Ascending aorta (tissue), 2 donors: Measurements from ENCODE around the gene OR10K2. TPM values are rescaled to one million over a fixed set of nuclear protein-coding genes. Genes with fewer than 3 reads are reported as not detected.

Experiments used
- DNase-seq, 2 donors: peaks; one replicate each; pipeline ENCODE4 v3.0.0-alpha.2; 2019; ENCODE audit warnings: low spot score in 2 of 2
- H3K27ac ChIP-seq, 2 donors: fragments of 200-600 bp; sonication (generic); one replicate each; pipeline ENCODE4 v1.5.1; 2016 to 2017; ENCODE audit warnings: mild to moderate bottlenecking in 1 of 2
- H3K27me3 ChIP-seq: fragments of 200-600 bp; sonication (generic); one replicate; pipeline ENCODE4 v1.5.1; 2017
- H3K36me3 ChIP-seq, 2 donors: fragments of 200-600 bp; sonication (generic); one replicate each; pipeline ENCODE4 v1.5.1; 2016
- H3K4me1 ChIP-seq, 2 donors: fragments of 200-600 bp; sonication (generic); one replicate each; pipeline ENCODE4 v1.5.1; 2016 to 2017; ENCODE audit warnings: mild to moderate bottlenecking in 1 of 2
- H3K4me3 ChIP-seq, 2 donors: fragments of 200-600 bp; sonication (generic); one replicate each; pipeline ENCODE4 v1.5.1; 2016 to 2017; ENCODE audit warnings: mild to moderate bottlenecking in 1 of 2
- H3K9me3 ChIP-seq, 2 donors: fragments of 200-600 bp; sonication (generic); one replicate each; pipeline ENCODE4 v1.5.1; 2016
- CTCF ChIP-seq, 3 experiments: fragments of 200-600 bp in 2 of 3; fragments of 450-650 bp in 1 of 3; sonication (generic) in 2 of 3; IDR thresholded peaks; one replicate each; pipeline ENCODE4 v1.5.1; 2016 to 2019; ENCODE audit warnings: antibody characterized with exemption in 3 of 3, mild to moderate bottlenecking in 1 of 3, moderate library complexity in 1 of 3
- intact Hi-C: fragments of 100-400 bp; cut with DNase I; formaldehyde crosslinking; loops from one replicate; pipeline ENCODE4 v1.15.1; 2023
- total RNA-seq: library from RNA; depleted of rRNA; stranded (reverse); fragments of >200 nt; gene quantifications from one replicate; pipeline ENCODE4 v1.1.0, GENCODE V29; 2016

OR10K2 gene
- total RNA-seq, 1 donor from 2014 or later, result not detected

GRCh38 chr1:158417586-158417985, 8.5 kb downstream of the OR10K2 start:
- Histone ChIP-seq H3K4me1 (no peaks in the 10 kb centered on the region), H3K9me3 (no peaks in the 10 kb centered on the region), H3K27me3 (no peaks in the 10 kb centered on the region), H3K36me3 (no peaks in the 10 kb centered on the region), H3K27ac (no peak overlapping the region), H3K4me3 (no peak overlapping the region)
- no peak for TF ChIP-seq CTCF (IDR thresholded peaks at IDR 0.05)
- intact Hi-C loops, result no loop called here
- no peak for DNase-seq

DNA sequence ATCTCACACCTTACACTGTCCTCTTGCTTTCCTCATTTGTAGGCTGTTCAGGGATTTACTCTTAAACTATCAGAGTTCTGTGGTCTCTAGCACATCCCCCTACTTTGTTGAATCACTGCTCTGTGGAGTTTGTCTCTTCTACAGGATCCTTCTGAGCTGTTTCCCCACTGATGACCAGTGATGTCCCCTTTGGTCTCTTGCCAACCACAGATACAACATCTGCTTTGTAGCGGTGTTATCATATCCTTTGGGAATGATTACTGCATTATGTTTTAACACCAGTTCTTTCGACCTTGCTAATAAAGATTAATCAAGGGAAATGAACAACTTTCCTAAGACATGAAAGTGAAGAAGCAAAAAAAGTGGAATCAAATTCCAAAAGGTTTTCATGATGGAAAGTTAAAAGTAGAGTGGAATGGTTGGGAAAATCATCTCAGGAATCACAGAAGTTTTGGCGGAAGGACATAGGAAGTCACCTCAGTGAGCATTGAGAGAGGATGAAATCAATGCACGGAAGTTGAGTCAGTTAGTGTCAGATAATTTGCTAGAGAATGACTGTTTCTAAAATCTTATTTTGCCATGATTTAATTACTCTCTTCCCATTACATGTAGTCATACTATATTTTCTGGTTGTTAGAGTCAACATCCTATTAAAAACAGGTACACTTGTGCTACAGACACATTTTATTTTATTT, 11.2 kb downstream of the OR10K2 start:
- no peaks in the 10 kb centered on the region for H3K27me3 ChIP-seq
- H3K36me3 ChIP-seq, result no peaks in the 10 kb centered on the region
- no peaks in the 10 kb centered on the region for H3K4me1 ChIP-seq
- no peak overlapping the region for H3K4me3 ChIP-seq
- intact Hi-C loops, result no loop called here
- TF ChIP-seq CTCF (IDR thresholded peaks at IDR 0.05), result no peak
- no peak overlapping the region for H3K27ac ChIP-seq
- no peaks in the 10 kb centered on the region for H3K9me3 ChIP-seq
- no peak for DNase-seq

GRCh38 chr1:158407092-158407491, 18.9 kb downstream of the OR10K2 start:
- no peak for TF ChIP-seq CTCF (IDR thresholded peaks at IDR 0.05)
- H3K27me3 ChIP-seq, result no peaks in the 10 kb centered on the region
- no peaks in the 10 kb centered on the region for H3K9me3 ChIP-seq
- H3K36me3 ChIP-seq, result no peaks in the 10 kb centered on the region
- no peaks in the 10 kb centered on the region for H3K4me1 ChIP-seq
- no peak for DNase-seq
- intact Hi-C loops, result no loop called here
- no peak overlapping the region for H3K27ac ChIP-seq
- no peak overlapping the region for H3K4me3 ChIP-seq

DNA sequence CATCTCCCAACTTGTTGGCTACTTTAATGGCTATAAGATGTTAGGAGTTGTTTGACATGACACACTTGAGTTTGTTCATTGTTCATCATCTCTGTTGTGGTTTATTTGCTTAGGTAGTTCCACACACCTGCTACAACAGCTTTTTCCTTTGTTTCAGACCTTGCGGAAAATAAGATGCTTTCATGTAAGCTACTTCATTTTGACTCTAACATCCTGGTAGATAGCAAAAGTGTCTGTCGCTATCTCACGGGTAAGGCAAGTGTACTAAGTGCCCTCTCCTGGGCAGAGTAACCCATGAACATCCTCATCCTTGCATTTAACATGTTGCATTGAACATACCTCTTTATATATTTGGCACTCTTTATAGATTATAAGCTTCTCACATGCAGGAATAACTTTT, 25.2 kb downstream of the OR10K2 start:
- intact Hi-C loops, result no loop called here
- Histone ChIP-seq H3K4me1 (no peaks in the 10 kb centered on the region), H3K9me3 (no peaks in the 10 kb centered on the region), H3K4me3 (no peak overlapping the region), H3K27me3 (no peaks in the 10 kb centered on the region), H3K36me3 (no peaks in the 10 kb centered on the region), H3K27ac (no peak overlapping the region)
- no peak for TF ChIP-seq CTCF (IDR thresholded peaks at IDR 0.05)
- no peak for DNase-seq

DNA sequence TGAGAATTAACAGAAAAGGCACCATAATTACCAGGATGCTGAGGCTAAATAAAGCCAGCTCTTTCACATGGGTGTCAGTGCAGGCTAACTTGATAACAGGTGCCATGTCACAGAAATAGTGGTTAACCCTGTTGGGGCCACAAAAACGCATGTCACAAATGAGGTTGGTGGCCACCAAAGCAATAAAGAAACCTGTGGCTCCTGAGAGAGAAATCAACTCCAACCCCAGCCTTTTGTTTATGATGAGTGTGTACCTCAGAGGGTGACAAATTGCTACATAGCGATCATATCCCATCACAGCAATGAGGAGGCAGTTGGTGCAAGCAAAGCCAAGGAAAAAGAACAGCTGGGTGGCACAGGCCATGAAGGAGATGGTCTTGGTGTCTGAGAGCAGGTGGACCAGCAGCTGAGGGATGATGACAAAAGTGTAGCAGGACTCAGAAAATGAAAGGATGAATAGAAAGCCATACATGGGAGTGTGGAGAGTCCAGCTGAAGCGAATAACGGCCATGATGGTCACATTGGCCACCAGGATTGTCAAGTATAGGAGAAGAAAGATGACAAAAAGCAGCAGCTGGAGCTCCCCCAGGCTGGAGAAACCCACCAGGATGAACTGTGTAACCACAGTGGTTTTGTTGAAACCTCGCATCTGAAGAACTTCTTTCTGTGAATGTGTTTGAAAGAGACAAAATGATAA, 27.1 kb downstream of the OR10K2 start, which contains the start of gene OR10T2:
TSS of gene OR10T2 (minus strand) at position 649 of the 697 bp plus-strand sequence. CDS start at position 649, 0 bp downstream.
- H3K9me3 ChIP-seq, result no peaks in the 10 kb centered on the region
- no peak within 1 kb of the TSS for H3K27ac ChIP-seq
- no peak for TF ChIP-seq CTCF (IDR thresholded peaks at IDR 0.05)
- no peak for DNase-seq
- H3K36me3 ChIP-seq, result no peaks in the 10 kb centered on the region
- H3K27me3 ChIP-seq, result no peaks in the 10 kb centered on the region
- intact Hi-C loops, result no loop called here
- no peak within 1 kb of the TSS for H3K4me3 ChIP-seq
- no peaks in the 10 kb centered on the region for H3K4me1 ChIP-seq
